NOMO-1 treated with DMSO at 0.1 percent for 48 hours (cell line): Measurements from ENCODE around the gene GRAMD4.
"Not testable (repeated sequence)": the region's sequence is repeated elsewhere in the genome, so short reads cannot be mapped to it uniquely, and the experiment has no call there.

Experiments used
- DNase-seq: peaks from one replicate; lab custom pipeline; 2025; ENCODE audit not compliant: unreplicated experiment; lab: John Stamatoyannopoulos, UW

Gene GRAMD4

DNA sequence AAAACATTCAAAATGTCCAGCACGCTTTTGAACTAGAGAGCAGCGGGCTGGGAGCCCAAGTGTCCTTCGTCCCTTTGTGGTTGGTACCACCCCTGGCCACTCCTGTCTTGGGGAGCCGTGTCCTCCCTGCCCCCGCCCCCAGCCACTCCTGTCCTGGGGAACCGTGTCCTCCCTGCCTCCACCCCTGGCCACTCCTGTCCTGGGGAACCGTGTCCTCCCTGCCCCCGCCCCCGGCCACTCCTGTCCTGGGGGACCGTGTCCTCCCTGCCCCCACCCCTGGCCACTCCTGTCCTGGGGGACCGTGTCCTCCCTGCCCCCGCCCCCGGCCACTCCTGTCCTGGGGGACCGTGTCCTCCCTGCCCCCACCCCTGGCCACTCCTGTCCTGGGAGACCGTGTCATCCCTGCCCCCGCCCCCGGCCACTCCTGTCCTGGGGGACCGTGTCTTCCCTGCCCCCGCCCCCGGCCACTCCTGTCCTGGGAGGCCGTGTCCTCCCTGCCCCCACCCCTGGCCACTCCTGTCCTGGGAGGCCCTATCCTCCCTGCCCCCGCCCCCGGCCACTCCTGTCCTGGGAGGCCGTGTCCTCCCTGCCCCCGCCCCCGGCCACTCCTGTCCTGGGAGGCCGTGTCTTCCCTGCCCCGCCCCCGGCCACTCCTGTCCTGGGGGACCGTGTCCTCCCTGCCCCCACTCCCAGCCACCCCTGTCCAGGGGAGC, 14.9 kb downstream of the GRAMD4 start:
- not testable (repeated sequence) for DNase-seq

DNA sequence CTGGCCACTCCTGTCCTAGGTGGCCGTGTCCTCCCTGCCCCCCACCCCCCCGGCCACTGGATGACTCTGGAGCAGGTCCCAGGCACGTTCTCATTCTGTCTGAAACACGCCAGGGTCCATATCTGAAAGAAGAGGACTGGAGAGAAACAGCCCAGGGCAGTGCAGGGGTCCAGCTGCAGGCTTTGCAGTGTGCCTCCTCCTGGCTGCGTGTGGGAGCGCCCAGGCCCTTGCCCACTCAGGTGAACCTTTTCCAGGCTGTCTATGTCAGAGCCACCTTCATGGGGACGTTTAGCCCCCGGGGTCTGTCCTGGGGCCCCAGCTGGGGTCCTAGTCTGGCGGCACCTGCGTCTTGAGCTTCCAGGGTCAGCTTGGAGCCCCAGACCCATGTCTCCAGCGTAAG, 15.6 kb downstream of the GRAMD4 start:
- DNase-seq = no peak

DNA sequence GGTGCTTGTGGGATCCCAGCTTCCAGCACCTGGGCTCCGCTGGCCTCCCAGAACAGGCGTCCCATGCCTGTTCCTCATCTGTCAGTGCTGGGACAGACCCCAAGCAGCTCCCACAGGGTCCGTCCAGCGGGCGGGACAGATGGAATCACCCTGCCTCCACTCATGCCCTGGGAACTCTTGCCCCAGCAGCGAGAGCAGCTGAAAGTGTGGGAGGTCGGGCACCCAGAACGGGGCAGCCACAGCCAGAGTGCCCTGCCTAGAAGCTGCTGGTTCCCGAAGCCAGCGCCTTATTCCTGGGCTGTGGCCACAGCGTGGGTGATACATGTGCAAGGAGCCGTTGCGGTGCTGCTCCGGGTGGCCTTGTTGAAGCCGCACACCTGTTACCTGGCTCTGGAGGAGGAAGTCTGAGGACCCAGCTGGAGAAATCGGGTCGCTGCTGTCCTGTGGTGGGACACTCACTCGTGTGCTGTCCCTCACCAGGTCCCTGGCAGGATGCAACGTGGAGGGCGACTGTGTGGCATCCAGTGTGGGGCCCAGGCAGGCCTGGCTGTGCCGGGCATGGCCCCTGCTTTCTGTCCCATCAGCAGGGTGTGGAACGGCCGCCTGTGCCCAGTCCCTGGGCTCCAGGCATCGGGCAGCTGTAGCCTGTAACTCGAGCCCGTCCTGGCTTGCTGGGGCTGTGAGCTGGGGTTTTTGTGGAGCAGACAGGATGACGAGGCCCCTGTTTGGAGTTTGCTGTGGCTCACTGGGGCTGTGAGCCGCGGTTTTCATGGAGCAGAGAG, 16.2 kb downstream of the GRAMD4 start:
- no peak for DNase-seq

DNA sequence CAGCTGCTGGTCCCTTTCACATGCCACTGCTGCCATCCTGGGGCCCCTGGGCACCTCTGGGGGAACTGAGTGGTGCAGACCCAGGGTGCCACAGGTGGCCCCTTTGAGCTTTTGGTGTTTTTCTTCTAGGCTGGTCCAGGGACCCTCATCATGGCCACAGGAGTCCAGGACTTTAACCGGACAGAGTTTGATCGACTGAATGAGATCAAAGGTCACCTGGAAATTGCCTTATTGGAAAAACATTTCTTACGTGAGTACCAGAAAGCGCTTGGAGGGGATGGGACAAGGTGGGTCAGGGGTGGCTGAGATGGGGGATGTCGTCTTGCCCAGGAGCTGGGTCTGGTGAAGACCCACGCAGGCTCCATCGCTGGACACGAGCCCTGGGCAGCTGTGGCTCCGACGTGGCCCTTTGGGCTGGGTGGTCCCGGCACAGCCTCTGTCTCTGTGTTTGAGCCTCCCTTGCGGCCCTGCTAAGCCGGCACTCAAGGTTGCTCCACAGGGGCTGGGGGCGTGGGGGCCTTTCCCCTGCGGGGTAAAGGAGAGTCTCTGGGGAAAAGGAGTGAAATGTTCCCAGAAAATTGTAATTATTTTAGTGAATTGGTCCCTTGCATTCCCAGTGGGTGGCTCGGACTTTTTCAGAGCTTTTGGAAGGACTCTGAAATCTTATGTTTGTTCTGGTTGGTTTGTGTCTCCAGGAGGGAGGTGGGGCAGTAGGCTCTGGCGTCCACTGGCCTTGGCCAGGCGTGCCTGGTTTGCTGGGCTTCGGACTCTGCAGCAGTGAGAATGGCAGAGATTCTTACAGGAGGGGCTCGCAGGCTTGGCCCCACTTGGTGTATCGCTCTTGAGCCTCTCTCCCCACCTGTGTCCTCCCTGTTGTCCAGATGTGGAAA, 17.8 kb downstream of the GRAMD4 start:
- no peak for DNase-seq

DNA sequence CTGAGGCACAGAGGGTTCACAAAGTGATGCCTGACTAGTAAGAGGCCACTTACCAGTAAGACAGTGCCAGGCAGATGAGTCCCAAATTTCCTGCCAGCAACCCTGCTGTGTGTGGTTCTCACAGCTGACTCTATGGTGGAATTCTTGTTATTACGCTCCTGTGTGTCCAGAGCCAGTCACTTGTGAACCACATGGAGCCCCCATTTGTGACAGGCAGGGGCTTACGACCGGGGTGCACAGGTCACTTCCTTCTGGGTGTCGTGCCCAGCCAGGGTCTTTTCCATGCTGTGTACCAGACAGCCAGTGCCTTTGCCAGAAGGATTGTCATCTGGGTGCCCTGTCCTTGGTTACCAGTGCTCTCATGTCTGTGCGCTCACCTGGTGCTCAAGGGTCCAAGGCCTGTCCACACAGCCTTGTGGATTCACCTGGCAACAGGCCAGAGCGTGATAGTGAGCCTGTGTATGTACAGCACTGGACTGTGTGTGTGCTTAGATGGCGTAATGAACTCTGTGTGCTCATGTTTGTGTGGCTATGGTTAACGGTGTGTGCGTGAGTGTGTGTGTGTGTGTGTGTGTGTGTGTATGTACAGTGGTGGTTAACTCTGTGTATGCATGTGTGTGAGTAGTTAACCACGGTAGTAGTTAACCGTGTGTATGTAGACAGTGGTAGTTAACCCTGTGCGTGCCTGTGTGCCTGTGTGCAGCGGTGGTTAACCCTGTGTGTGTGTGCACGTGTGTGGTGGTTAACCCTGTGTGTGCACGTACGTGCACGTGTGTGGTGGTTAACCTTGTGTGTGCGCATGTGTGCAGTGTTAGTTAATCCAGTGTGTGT, 18.6 kb downstream of the GRAMD4 start:
- no peak for DNase-seq

DNA sequence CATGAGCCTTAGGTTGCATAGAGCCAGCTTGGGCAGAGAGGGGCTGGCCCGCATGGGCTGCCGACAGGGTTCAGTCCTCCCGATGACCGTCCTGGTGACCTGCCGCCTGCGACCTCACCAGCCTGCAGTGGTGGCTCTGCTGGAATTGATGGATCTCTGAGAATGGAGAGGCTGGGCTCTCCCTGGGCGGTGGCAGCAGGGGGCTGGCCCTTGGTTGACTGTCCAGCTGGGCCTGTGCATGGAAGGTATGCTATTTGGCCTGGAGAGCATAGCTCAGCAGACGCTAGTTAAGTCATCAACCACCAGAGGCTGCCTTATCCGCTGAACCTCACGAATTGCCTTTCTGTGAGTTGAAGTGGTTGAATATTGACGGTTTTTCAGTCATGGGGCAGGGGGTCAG, 19.7 kb downstream of the GRAMD4 start:
- DNase-seq = no peak

DNA sequence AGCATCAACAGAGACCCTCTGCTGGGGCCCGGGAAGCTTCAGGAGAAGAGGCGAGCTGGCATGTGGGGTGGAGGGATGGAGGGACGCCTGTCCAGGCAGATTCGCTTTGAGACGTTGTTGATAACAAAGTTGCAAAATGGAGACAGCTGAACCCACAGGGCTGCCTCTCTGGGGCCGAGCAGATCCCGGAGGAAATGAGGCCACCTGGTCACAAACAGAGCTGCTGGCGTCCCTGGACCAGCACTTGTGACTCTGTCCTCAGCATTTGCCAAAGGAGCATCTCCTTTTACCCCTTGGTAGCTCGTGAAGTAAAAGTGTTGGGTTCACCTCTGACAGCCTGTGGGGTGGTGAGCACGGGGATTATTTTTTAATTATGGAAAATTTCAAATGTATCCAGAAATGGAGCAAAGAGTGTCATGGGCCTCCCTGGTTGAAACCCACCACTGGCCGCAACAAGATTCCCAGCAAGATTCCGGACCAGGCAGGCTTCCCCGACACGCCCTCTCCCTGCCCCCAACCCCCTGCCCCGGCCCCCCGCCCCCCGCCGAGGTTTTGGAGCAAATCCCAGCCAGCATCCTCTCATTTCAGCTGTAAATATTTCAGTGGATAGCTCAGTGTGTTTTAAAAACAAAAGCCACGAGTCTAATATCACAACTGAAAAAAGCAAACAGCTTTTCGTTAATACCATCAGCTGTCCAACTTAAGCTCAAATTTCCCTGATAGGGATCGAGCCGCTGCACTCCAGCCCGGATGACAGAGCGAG, 20.3 kb downstream of the GRAMD4 start:
- DNase-seq = no peak

DNA sequence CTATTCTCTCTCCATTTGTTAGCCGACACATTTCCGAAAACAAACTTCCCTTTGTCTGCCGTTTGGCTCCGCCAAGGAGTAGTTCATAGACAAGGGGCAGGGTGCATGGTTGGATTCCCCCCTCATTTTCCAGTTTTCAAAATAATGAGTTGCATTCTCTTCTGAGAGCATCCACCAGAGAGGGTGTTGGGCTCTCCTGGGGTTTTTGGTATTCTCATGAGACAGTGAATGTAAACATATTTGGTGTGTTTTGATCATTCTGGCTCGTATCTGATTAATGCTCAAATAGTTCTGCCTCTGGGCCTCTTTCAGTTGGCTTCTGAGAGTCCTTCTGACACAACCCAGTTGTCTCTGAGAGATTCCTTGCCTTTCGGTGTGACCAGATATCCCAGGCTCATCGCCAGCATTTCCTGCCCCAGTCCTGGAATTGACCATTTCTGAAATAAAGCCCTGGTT, 21.7 kb downstream of the GRAMD4 start:
- no peak for DNase-seq

DNA sequence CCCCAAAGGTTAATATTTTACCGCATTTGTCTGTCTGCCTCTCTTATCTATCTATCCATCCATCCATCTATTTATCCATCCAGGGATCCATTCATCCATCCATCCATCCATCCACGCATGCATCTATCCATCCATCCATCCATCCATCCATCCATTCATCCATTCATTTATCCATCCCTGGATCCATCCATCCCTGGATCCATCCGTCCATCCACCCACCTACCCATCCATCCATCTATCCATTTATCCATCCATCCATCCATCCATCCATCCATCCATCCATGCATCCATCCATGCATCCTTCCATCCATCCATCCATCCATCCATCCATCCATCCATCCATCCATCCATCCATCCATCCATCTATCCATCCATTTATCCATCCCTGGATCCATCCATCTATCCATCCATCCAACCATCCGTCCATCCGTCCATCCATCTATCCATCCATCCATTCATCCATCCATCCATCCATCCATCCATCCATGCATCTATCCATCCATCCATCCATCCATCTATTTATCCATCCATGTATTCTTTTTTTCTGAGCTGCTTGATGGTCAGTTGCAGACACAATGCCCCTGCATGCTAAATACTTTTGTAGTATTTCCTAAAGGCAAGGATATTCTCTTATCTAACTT, 22.8 kb downstream of the GRAMD4 start:
- DNase-seq = not testable (repeated sequence)

DNA sequence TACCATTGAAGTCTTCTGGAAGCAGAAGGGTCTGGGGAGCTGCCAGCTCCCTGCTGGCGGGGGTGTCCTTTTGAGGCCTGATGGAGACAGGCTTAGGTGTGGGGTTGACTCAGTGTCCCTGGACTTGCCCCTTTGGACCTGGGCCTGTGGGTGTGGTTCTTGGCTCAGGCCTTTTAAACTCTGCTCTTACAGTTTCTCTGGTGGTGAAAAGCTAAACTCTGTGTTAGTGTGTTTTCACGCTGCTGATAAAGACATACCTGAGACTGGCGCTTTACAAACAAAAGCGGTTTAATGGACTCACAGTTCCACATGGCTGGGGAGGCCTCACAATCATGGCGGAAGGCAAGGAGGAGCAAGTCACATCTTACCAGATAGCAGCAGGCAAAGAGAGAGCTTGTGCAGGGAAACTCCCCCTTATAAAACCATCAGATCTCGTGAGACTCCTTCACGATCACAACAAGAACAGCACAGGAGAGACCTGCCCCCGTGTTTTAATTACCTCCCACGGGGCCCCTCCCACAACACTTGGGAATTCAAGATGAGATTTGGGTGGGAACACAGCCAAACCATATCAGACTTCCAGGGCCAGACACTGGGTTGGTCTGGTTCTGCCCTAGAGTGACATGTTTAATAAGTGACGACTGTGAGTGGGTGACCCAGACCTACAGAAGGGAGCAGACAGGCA, 26.5 kb downstream of the GRAMD4 start:
- no peak for DNase-seq

DNA sequence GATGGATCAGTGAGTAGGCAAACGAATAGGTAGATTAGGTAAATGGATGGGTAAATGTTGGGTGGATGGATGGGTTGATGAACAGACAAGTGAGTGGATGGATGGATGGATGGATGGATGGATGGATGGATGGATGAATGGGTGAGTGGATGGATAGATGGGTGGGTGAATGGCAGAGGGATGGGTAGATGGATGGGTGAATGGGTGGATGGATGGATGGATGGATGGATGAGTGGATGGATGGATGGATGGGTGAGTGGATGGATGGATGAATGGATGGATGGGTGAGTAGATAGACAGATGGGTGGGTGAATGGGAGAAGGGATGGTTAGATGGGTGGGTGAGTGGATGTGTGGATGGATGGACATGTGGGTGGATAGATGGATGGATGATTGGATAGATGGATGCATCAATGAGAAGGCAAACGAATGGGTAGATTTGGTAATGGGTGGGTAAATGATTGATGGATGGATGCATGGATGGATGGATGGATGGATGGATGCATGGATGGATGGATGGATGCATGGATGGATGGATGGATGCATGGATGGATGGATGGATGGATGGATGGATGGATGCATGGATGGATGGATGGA, 28.1 kb downstream of the GRAMD4 start:
- not testable (repeated sequence) for DNase-seq

DNA sequence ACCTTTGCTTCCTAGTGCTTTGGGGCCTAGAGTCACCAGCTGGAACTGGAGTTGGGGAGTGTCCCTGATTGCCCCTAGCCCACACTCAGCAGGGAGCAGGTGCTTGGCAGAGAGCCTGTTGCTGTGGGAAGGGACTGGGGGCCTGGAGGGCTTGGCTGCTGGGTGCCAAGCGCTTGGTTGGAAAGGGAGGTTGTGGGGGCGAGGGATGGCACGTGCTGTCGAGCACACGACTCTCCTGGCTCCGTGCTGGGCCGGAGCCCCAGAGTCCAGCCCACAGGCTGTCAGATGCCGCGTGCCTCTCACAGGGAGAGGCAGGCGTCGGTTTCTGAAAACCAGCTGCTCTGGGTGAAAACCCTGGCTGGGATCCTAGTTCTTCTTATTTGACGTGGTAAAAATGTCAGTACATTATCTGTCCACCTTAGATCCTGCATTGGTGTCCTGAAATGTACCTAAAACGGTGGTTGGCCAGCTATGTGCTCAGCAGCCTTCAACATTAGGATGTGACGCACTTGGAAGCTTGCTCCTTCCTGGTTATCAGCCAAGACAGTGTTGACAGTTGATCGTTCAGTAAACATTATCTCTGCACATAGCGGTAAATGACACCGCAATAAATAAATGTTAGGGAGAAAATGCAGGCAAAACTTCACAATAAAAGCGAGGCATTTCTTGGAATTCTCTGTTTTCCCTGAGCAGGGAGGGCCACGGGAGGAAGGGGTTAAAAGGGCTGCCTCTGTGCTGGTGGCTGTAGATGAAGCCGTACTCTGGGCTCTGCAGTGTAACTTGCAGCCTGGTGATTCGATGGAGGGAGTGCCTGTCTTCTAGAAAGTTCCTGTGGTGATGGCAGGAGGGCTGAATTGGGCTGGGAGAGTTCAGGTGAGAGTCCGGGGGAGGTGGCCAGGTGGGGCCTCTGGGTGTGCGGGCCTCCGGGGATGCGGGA, 29.2 kb downstream of the GRAMD4 start:
- DNase-seq = no peak

DNA sequence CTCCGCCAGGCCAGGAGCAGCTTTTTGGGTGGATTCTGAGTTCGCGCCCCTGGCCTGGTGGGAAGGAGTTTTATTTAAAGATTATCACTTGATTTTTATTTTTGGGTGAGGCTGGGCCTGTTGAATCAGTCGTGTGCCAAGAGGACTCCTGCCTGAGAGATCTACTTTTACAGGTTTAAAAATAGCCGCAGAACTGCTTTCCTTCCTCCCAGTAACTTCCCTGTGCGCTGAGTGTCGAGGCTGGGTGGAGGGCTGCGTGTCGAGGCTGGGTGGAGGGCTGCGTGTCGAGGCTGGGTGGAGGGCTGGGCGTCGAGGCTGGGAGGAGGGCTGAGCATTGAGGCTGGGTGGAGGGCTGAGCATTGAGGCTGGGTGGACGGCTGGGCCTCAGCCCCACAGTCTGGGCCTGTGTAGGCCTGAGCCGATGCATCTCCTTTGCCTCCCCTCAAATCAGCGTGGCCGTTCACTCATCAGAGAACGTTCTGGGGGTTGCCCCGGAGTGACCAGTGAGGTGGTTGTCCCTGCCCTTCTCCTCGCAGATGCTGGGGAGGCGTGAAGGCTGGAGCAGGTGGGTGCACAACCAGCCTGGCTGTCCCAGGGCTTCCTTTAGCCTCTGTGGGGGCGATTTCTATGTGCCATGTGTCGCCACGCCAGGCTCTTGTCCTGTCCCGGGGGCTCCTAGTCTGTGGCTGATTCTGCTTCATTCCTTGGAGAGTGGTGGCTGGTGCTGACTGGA, 30.1 kb downstream of the GRAMD4 start:
- peak; percentile 18 for DNase-seq

DNA sequence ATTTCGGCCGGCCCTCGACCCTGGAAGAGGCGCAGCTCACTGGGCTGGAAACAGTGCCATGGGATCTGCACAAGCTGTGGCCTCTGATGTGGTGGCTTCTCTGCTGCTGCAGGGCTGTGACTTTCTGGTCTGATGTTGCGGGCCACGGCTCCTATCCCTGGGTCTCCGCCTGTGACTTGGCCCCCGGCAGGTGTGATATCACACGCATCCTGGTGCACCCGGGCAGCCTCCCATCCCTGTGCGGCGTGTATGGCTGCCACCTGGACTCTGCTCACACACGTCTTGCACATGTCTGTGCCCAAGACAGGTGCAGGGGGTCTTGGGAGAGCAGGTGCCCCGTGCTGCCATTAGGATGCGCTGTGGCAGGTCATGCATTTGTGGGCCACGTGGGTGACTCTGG, 31.1 kb downstream of the GRAMD4 start:
- no peak for DNase-seq

DNA sequence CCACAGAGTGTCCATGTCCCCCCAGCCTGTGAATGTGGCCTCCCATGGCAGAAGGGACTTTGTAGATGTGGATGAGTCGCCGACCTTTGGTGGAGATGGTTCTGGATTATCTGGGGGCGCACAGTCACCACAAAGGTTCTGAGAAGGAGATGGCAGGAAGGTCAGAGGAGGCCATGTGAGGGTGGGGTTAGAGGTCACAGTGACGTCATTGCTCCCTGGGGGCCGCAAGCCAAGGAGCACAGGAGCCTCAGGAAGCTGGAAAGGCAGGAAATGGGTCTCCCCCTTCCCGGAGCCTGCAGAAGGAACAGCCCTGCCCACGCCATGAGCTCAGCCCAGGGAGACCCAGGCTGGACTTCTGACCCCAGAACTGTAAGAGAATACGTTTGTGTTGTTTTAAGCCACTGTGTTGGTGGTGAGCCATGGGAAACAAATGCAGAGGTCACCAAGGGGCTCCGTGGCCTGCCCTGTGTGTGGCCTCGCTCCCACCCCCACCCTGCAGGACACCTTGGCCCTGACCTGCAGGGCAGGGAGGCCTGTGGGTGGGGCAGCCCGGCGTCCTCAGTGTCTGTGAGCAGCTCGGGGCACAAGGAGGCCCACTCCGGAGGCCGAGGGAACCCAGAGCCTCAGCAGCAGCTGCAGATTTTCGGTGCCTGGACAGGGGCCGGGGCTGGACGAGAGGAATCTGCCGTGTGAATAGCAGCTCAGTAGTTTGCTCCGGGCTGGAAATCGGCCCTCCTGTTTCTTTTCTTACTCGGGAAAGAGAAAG, 32.1 kb downstream of the GRAMD4 start:
- no peak for DNase-seq

DNA sequence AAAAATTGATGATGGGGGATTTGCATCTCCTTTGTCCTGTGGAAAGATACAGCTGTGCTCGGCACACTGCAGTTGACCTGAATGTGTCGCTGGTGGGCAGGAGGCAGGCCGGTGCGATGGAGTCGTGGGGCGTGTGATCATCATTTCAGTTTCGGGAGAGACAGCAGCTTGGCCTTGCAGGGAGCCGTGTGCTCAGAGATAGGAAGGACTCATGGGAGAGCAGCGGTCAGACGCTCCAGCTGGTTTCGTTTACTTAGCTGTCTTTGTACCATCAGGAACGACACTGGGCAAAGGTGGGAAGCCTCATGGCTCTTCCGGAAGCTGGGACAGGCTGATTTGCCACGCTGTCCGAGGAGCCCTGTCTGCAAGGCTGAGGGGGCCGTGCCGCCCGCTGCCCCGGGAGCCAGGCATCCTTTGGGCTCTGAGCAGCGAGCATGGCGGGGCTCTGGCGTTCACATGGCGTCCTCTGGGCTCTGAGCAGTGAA, 32.7 kb downstream of the GRAMD4 start:
- DNase-seq = no peak
